Progenitor cell of endocrine pancreas (in vitro differentiated cells): ENCODE results near the gene MTAP. TPM values are rescaled to one million over a fixed set of nuclear protein-coding genes. Genes with fewer than 3 reads are reported as not detected.

Experiments used
- DNase-seq: peaks from one replicate; pipeline ENCODE4 v3.0.0; 2021; ENCODE audit warnings: low spot score; ENCODE audit not compliant: unreplicated experiment
- H3K27ac Mint-ChIP-seq: 2 replicates; pipeline ENCODE4 v1.8.0; 2021; ENCODE audit warnings: mild to moderate bottlenecking, moderate library complexity, mixed read lengths
- H3K27me3 Mint-ChIP-seq: 2 replicates; pipeline ENCODE4 v1.8.0; 2021; ENCODE audit warnings: mixed read lengths
- H3K36me3 Mint-ChIP-seq: 2 replicates; pipeline ENCODE4 v1.8.0; 2022; ENCODE audit warnings: mixed read lengths; ENCODE audit not compliant: insufficient read depth
- H3K4me1 Mint-ChIP-seq: 2 replicates; pipeline ENCODE4 v1.8.0; 2021; ENCODE audit warnings: low read depth, mixed read lengths
- H3K4me3 Mint-ChIP-seq: 2 replicates; pipeline ENCODE4 v1.8.0; 2021; ENCODE audit warnings: low read depth, mild to moderate bottlenecking, moderate library complexity, mixed read lengths
- H3K9me3 Mint-ChIP-seq: 2 replicates; pipeline ENCODE4 v1.8.0; 2021; ENCODE audit warnings: low read depth, mixed read lengths
- total RNA-seq: library from RNA; stranded (reverse); gene quantifications from 2 replicates; pipeline ENCODE4 v1.2.1, GENCODE V29; 2021
- TF ChIP-seq, protein P1 (sequence below): fragments of 200-600 bp; sonication (generic); IDR thresholded peaks from one replicate; pipeline ENCODE4 v1.5.0; 2021; ENCODE audit warnings: antibody characterized with exemption, mild to moderate bottlenecking; ENCODE audit not compliant: unreplicated experiment

MTAP gene
- total RNA-seq, 1 donor from 2014 or later, result 73.4 TPM

DNA sequence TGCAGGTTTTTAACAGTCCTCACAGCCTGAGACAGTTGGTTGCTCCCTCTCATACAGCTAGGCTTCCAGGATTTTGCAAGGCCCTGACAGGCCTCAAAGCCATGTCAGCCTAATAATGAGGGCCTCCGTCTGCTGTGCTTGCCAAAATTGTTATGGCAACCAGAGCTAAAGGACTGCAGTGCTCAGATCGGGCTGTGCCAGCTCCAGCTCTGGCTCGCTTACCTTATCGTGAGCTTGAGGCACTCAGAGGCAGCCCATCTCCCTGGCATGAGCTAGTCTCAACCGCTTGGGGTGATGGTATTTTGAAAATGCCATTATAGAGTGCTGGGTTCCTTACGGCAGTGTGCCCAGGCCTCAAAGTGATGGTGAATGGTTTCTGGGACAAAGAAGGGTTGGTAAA lies 8.4 kb downstream of the MTAP start:
- Mint-ChIP-seq H3K36me3 (peaks cover 16% of the 10 kb centered on the region), H3K9me3 (no peaks in the 10 kb centered on the region), H3K4me1 (peaks cover 12% of the 10 kb centered on the region), H3K4me3 (no peak overlapping the region), H3K27ac (no peak overlapping the region), H3K27me3 (no peaks in the 10 kb centered on the region)
- no peak for DNase-seq
- TF ChIP-seq, protein P1, sequence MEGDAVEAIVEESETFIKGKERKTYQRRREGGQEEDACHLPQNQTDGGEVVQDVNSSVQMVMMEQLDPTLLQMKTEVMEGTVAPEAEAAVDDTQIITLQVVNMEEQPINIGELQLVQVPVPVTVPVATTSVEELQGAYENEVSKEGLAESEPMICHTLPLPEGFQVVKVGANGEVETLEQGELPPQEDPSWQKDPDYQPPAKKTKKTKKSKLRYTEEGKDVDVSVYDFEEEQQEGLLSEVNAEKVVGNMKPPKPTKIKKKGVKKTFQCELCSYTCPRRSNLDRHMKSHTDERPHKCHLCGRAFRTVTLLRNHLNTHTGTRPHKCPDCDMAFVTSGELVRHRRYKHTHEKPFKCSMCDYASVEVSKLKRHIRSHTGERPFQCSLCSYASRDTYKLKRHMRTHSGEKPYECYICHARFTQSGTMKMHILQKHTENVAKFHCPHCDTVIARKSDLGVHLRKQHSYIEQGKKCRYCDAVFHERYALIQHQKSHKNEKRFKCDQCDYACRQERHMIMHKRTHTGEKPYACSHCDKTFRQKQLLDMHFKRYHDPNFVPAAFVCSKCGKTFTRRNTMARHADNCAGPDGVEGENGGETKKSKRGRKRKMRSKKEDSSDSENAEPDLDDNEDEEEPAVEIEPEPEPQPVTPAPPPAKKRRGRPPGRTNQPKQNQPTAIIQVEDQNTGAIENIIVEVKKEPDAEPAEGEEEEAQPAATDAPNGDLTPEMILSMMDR, result no peak

- Mint-ChIP-seq H3K4me1 (peaks cover 6% of the 10 kb centered on the region), H3K36me3 (peaks cover 23% of the 10 kb centered on the region), H3K27ac (peak overlapping the region; percentile 21), H3K27me3 (no peaks in the 10 kb centered on the region), H3K4me3 (no peak overlapping the region), H3K9me3 (no peaks in the 10 kb centered on the region)
- DNase-seq, result no peak
- TF ChIP-seq, protein P1, result no peak
Observed at GRCh38 chr9:21811914-21812313, 9.5 kb downstream of the MTAP start.

- Mint-ChIP-seq H3K27me3 (no peaks in the 10 kb centered on the region), H3K36me3 (peaks cover 26% of the 10 kb centered on the region), H3K27ac (peak overlapping the region; percentile 29), H3K4me3 (no peak overlapping the region), H3K4me1 (peaks cover 6% of the 10 kb centered on the region), H3K9me3 (no peaks in the 10 kb centered on the region)
- TF ChIP-seq, protein P1, result no peak
- DNase-seq, result no peak
Observed at GRCh38 chr9:21812415-21812814, 10.0 kb downstream of the MTAP start.

GRCh38 chr9:21812946-21813568 lies 10.6 kb downstream of the MTAP start:
- TF ChIP-seq, protein P1, result peak; percentile 84
- Mint-ChIP-seq H3K9me3 (no peaks in the 10 kb centered on the region), H3K36me3 (peaks cover 32% of the 10 kb centered on the region), H3K4me1 (peaks cover 6% of the 10 kb centered on the region), H3K27ac (no peak overlapping the region), H3K27me3 (no peaks in the 10 kb centered on the region), H3K4me3 (no peak overlapping the region)
- DNase-seq, result peak; percentile 40

GRCh38 chr9:21813575-21814473 lies 11.4 kb downstream of the MTAP start:
- TF ChIP-seq, protein P1, result peak; percentile 81
- H3K4me3 Mint-ChIP-seq, result no peak overlapping the region
- peaks cover 6% of the 10 kb centered on the region for H3K4me1 Mint-ChIP-seq
- peaks cover 39% of the 10 kb centered on the region for H3K36me3 Mint-ChIP-seq
- H3K27ac Mint-ChIP-seq, result no peak overlapping the region
- H3K27me3 Mint-ChIP-seq, result no peaks in the 10 kb centered on the region
- DNase-seq, result no peak
- H3K9me3 Mint-ChIP-seq, result peaks cover 3% of the 10 kb centered on the region
